OCI-LY3 (cell line): ENCODE measurements around the gene CMTM4.

Experiments used
- H2AFZ ChIP-seq: fragments of 200-600, 300-600 bp; shearing (Covaris generic); 2 replicates; pipeline ENCODE4 v1.6.0; 2014; ENCODE audit warnings: antibody characterized with exemption, low read depth, low read length
- H3K27ac ChIP-seq: fragments of 200-600, 300-600 bp; sonication (generic); 2 replicates; pipeline ENCODE4 v1.5.1; 2014; ENCODE audit warnings: mild to moderate bottlenecking, low read length, moderate library complexity, mixed read lengths
- H3K27me3 ChIP-seq: fragments of 200-600, 300-600 bp; sonication (generic); 2 replicates; pipeline ENCODE4 v1.6.1; 2014; ENCODE audit warnings: low read depth, low read length, mixed read lengths
- H3K36me3 ChIP-seq: fragments of 200-600, 300-600 bp; sonication (generic); replicated peaks from 2 replicates; pipeline ENCODE3; 2014; ENCODE audit warnings: low read depth, low read length, mixed read lengths
- H3K4me1 ChIP-seq: fragments of 300-600, 200-600 bp; sonication (generic); 2 replicates; pipeline ENCODE4 v1.6.1; 2014; ENCODE audit warnings: low read length, mixed read lengths
- H3K4me2 ChIP-seq: fragments of 200-600, 300-600 bp; sonication (generic); 2 replicates; pipeline ENCODE4 v1.6.1; 2014; ENCODE audit warnings: low read length, mixed read lengths
- H3K4me3 ChIP-seq: fragments of 300-600, 200-600 bp; sonication (generic); 2 replicates; pipeline ENCODE4 v1.5.1; 2014; ENCODE audit warnings: antibody characterized with exemption, mild to moderate bottlenecking, low read length, moderate library complexity
- H3K79me2 ChIP-seq: fragments of 300-600, 200-600 bp; shearing (Covaris generic); 2 replicates; pipeline ENCODE4 v1.6.1; 2014; ENCODE audit warnings: mild to moderate bottlenecking, low read length, mixed read lengths
- H3K9ac ChIP-seq: fragments of 300-600, 200-600 bp; shearing (Covaris generic); 2 replicates; pipeline ENCODE4 v1.6.0; 2014; ENCODE audit warnings: mild to moderate bottlenecking, low read length, moderate library complexity
- H3K9me3 ChIP-seq: fragments of 200-600, 300-600 bp; shearing (Covaris generic); 2 replicates; pipeline ENCODE4 v1.6.1; 2014; ENCODE audit warnings: low read length, mixed read lengths; ENCODE audit not compliant: insufficient read depth
- H4K20me1 ChIP-seq: fragments of 200-600, 300-600 bp; sonication (generic); 2 replicates; pipeline ENCODE4 v1.6.1; 2016; ENCODE audit warnings: low read length, mixed read lengths; ENCODE audit not compliant: insufficient read depth
- EZH2phosphoT487 ChIP-seq: fragments of 200-600 bp; shearing (Covaris generic); IDR thresholded peaks from 2 replicates; pipeline ENCODE4 v1.6.1; 2018; ENCODE audit warnings: antibody characterized with exemption, mixed run types, low read depth
- TF ChIP-seq, protein P1 (sequence below): fragments of 200-600, 300-600 bp; sonication (generic); IDR thresholded peaks from 2 replicates; pipeline ENCODE4 v1.5.1; 2014; ENCODE audit warnings: antibody characterized with exemption, low read length, low read depth

Gene CMTM4

DNA sequence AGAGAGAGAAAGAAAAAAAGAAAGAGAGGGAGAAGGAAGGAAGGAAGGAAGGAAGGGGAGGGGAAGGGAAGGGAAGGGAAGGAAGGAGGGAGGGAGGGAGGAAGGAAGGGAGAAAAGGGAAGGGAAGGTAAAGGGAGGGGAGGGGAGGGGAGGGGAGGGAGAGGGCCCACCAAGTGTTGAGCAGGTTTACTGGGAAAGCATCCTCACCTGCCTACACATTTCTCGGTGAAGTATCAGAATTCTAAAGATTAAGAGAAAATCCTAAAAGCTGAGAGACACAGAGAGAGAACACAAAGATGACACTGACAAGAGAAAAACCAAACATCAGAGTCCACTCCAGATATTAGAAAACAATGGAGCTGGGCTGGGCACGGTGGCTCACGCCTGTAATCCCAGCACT, 104.3 kb downstream of the CMTM4 start:
- Histone ChIP-seq H3K4me1 (peaks cover 53% of the 10 kb centered on the region), H3K9me3 (peaks cover 4% of the 10 kb centered on the region; the same call in 1 of the 2 replicates), H3K27me3 (peaks cover 16% of the 10 kb centered on the region), H3K27ac (no peak overlapping the region), H3K9ac (no peak overlapping the region), H3K4me3 (no peak overlapping the region), H3K36me3 (no peaks in the 10 kb centered on the region), H4K20me1 (no peaks in the 10 kb centered on the region), H3K79me2 (no peaks in the 10 kb centered on the region), H3K4me2 (no peak overlapping the region), H2AFZ (no peak overlapping the region)
- no peak for TF ChIP-seq EZH2phosphoT487
- TF ChIP-seq, protein P1, sequence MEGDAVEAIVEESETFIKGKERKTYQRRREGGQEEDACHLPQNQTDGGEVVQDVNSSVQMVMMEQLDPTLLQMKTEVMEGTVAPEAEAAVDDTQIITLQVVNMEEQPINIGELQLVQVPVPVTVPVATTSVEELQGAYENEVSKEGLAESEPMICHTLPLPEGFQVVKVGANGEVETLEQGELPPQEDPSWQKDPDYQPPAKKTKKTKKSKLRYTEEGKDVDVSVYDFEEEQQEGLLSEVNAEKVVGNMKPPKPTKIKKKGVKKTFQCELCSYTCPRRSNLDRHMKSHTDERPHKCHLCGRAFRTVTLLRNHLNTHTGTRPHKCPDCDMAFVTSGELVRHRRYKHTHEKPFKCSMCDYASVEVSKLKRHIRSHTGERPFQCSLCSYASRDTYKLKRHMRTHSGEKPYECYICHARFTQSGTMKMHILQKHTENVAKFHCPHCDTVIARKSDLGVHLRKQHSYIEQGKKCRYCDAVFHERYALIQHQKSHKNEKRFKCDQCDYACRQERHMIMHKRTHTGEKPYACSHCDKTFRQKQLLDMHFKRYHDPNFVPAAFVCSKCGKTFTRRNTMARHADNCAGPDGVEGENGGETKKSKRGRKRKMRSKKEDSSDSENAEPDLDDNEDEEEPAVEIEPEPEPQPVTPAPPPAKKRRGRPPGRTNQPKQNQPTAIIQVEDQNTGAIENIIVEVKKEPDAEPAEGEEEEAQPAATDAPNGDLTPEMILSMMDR: no peak

DNA sequence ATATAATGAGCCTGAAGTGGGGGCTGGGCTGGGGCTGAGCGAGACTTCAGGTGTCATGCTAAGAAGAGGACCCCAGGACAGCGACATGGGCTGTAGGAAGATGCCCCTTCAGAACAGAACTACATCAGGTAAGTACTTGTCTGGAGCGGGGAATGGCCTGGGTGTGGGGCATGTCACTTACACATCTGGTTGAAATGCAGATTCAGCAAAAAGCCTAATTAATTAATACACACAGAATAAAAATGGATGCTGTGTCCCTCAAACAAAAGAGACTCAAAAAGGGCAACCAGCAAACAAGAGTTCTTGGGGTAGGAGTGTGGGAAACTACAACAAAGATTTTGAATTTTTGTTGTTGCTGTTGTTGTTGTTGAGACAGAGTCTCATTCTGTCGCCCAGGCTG, 105.5 kb downstream of the CMTM4 start:
- H4K20me1 ChIP-seq: no peaks in the 10 kb centered on the region
- H3K4me1 ChIP-seq: peaks cover 40% of the 10 kb centered on the region
- H3K9ac ChIP-seq: peak overlapping the region; percentile 57; the same call in 1 of the 2 replicates
- H3K4me2 ChIP-seq: peak overlapping the region; percentile 65
- peaks cover 4% of the 10 kb centered on the region; the same call in 1 of the 2 replicates for H3K9me3 ChIP-seq
- peak overlapping the region; percentile 72; the same call in 1 of the 2 replicates for H3K4me3 ChIP-seq
- H3K36me3 ChIP-seq: no peaks in the 10 kb centered on the region
- no peak overlapping the region for H3K27ac ChIP-seq
- H3K27me3 ChIP-seq: peaks cover 16% of the 10 kb centered on the region
- no peaks in the 10 kb centered on the region for H3K79me2 ChIP-seq
- no peak for TF ChIP-seq EZH2phosphoT487
- TF ChIP-seq, protein P1: no peak
- H2AFZ ChIP-seq: no peak overlapping the region

DNA sequence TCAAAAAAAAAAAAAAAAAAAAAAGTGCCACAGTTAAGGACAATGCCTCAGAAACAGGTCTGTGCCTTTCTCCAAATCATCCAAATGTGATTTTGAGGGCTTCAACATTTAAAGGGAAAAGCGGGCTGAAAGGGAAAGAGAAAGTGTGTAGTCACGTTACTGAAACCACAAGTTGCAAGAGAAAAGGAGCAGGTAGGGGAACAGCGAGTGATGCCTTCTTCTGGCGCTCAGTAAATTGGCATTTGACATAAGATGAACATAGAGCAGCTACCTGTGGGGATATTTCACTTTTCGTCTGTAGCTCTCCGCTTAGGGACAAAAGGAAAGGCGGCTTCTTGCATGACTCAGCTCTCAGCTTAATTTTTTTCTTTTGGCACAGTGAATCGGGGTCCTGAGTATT, 106.2 kb downstream of the CMTM4 start:
- Histone ChIP-seq H3K27me3 (peaks cover 16% of the 10 kb centered on the region), H3K4me3 (peak overlapping the region; percentile 72), H3K4me2 (peak overlapping the region; percentile 65), H3K79me2 (no peaks in the 10 kb centered on the region), H3K4me1 (peaks cover 41% of the 10 kb centered on the region), H3K9ac (peak overlapping the region; percentile 57), H2AFZ (0 out of 2 replicates have a peak overlapping the region, but pooled peaks have one; percentile 23), H3K9me3 (peaks cover 4% of the 10 kb centered on the region; the same call in 1 of the 2 replicates), H3K27ac (peak overlapping the region; percentile 1; the same call in 1 of the 2 replicates), H3K36me3 (no peaks in the 10 kb centered on the region), H4K20me1 (no peaks in the 10 kb centered on the region)
- TF ChIP-seq, protein P1: no peak
- no peak for TF ChIP-seq EZH2phosphoT487

DNA sequence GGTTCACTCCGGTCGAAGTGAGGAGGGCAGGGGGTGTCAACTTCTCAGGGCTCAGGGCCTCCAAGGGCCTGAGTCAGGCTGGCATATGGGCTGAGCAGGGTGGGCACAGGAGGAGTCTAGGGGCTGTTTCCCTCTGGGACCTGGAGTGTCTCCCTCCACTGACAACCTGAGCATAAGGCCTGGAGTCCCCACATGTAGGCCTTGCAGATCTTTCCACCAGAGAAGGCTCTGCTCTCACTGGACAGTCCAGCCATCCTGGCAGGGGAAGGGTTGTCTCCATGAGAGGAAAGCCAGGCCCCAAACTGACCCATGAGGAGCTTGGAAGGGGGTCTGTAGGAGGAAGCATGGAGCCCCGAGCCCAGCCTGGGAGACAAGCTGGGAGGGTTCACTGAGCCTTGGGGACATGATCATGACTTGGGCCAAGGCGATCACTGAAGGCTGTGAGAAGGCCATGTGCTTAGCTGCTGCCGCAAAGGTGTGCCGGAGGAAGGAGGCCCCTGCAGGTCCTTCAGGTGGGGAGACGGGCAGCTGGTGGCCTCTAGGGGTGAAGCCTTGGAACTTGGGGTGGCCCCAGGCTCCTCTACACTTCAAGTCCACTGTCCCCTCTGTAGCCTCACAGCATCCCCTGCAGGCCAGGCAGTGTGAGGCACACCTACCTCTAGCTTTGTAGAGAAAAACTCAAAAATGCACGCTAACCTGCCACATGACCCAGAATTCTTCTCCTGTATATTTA, 107.4 kb downstream of the CMTM4 start:
- no peaks in the 10 kb centered on the region for H3K36me3 ChIP-seq
- H3K4me1 ChIP-seq: peaks cover 29% of the 10 kb centered on the region
- H3K27me3 ChIP-seq: peaks cover 14% of the 10 kb centered on the region
- peak overlapping the region; percentile 75; the same call in 1 of the 2 replicates for H2AFZ ChIP-seq
- H3K9ac ChIP-seq: peak overlapping the region; percentile 57; the same call in 1 of the 2 replicates
- no peaks in the 10 kb centered on the region for H4K20me1 ChIP-seq
- no peak for TF ChIP-seq EZH2phosphoT487
- TF ChIP-seq, protein P1: peak; percentile 95
- H3K79me2 ChIP-seq: no peaks in the 10 kb centered on the region
- peaks cover 4% of the 10 kb centered on the region; the same call in 1 of the 2 replicates for H3K9me3 ChIP-seq
- peak overlapping the region; percentile 65 for H3K4me2 ChIP-seq
- H3K27ac ChIP-seq: no peak overlapping the region
- no peak overlapping the region for H3K4me3 ChIP-seq
